Activated CD4-positive, alpha-beta memory T cell treated with anti-CD3 and anti-CD28 coated beads for 36 hours (primary cell): ENCODE measurements around the gene ALKBH3. TPM values are rescaled to one million over a fixed set of nuclear protein-coding genes. Genes with fewer than 3 reads are reported as not detected.

Experiments used
- CTCF ChIA-PET: fragments of 350-600 bp; sonication (Branson Sonifier 250); formaldehyde crosslinking; loops from one replicate; lab custom pipeline; 2021; ENCODE audit warnings: antibody characterized with exemption, inconsistent platforms; lab: Charles Lee
- POLR2A ChIA-PET: fragments of 350-600 bp; sonication (Branson Sonifier 250); formaldehyde crosslinking; loops from one replicate; lab custom pipeline; 2021; ENCODE audit warnings: antibody characterized with exemption; lab: Charles Lee
- DNase-seq: peaks from one replicate; pipeline ENCODE4 v3.0.0-alpha.2; 2020
- H3K27ac Mint-ChIP-seq: one replicate; pipeline ENCODE4 v1.8.0; 2021; ENCODE audit warnings: mixed read lengths
- H3K27me3 Mint-ChIP-seq: one replicate; pipeline ENCODE4 v1.8.0; 2021; ENCODE audit warnings: mixed read lengths
- H3K36me3 Mint-ChIP-seq: one replicate; pipeline ENCODE4 v1.8.0; 2021; ENCODE audit warnings: mixed read lengths
- H3K4me1 Mint-ChIP-seq: one replicate; pipeline ENCODE4 v1.8.0; 2021; ENCODE audit warnings: low read depth, mixed read lengths
- H3K4me3 Mint-ChIP-seq: one replicate; pipeline ENCODE4 v1.8.0; 2021; ENCODE audit warnings: mild to moderate bottlenecking, mixed read lengths
- H3K9me3 Mint-ChIP-seq: one replicate; pipeline ENCODE4 v1.8.0; 2021; ENCODE audit warnings: mixed read lengths
- intact Hi-C: fragments of 100-400 bp; cut with micrococcal nuclease; formaldehyde crosslinking; loops from one replicate; pipeline ENCODE4 v1.15.1; 2023
- total RNA-seq, 2 experiments: library from RNA; stranded (reverse); gene quantifications; one replicate each; pipeline ENCODE4 v1.2.3, GENCODE V29; 2021

ALKBH3 gene
- total RNA-seq, 2 experiments from 2014 or later: 32.1 to 35.8 TPM

- Mint-ChIP-seq H3K4me3 (no peak overlapping the region), H3K36me3 (no peaks in the 10 kb centered on the region), H3K27ac (no peak overlapping the region), H3K27me3 (peaks cover 31% of the 10 kb centered on the region), H3K9me3 (no peaks in the 10 kb centered on the region), H3K4me1 (no peaks in the 10 kb centered on the region)
- ChIA-PET POLR2A (no interaction called here), CTCF (no interaction called here)
- no peak for DNase-seq
- intact Hi-C loops: no loop called here
Observed at GRCh38 chr11:43954241-43954640, 73.6 kb downstream of the ALKBH3 start.

GRCh38 chr11:43955381-43956118 lies 74.9 kb downstream of the ALKBH3 start:
- intact Hi-C loops: no loop called here
- ChIA-PET POLR2A (no interaction called here), CTCF (no interaction called here)
- no peaks in the 10 kb centered on the region for H3K9me3 Mint-ChIP-seq
- H3K4me1 Mint-ChIP-seq: no peaks in the 10 kb centered on the region
- H3K27ac Mint-ChIP-seq: no peak overlapping the region
- no peak for DNase-seq
- H3K4me3 Mint-ChIP-seq: no peak overlapping the region
- H3K27me3 Mint-ChIP-seq: peaks cover 25% of the 10 kb centered on the region
- no peaks in the 10 kb centered on the region for H3K36me3 Mint-ChIP-seq

- Mint-ChIP-seq H3K4me3 (no peak overlapping the region), H3K9me3 (no peaks in the 10 kb centered on the region), H3K4me1 (no peaks in the 10 kb centered on the region), H3K27me3 (peaks cover 32% of the 10 kb centered on the region), H3K36me3 (no peaks in the 10 kb centered on the region), H3K27ac (no peak overlapping the region)
- intact Hi-C loops: no loop called here
- POLR2A ChIA-PET: no interaction called here
- CTCF ChIA-PET: no interaction called here
- DNase-seq: no peak
Observed at GRCh38 chr11:43957571-43957970, 76.9 kb downstream of the ALKBH3 start.

- POLR2A ChIA-PET: no interaction called here
- Mint-ChIP-seq H3K36me3 (no peaks in the 10 kb centered on the region), H3K27me3 (peaks cover 29% of the 10 kb centered on the region), H3K27ac (no peak overlapping the region), H3K4me3 (no peak overlapping the region), H3K4me1 (no peaks in the 10 kb centered on the region), H3K9me3 (no peaks in the 10 kb centered on the region)
- DNase-seq: no peak
- intact Hi-C loops: no loop called here
- CTCF ChIA-PET: no interaction called here
Observed at GRCh38 chr11:43959321-43959995, 78.8 kb downstream of the ALKBH3 start.

- Mint-ChIP-seq H3K4me3 (no peak overlapping the region), H3K4me1 (no peaks in the 10 kb centered on the region), H3K9me3 (no peaks in the 10 kb centered on the region), H3K27ac (no peak overlapping the region), H3K27me3 (peaks cover 25% of the 10 kb centered on the region), H3K36me3 (no peaks in the 10 kb centered on the region)
- ChIA-PET CTCF (no interaction called here), POLR2A (no interaction called here)
- DNase-seq: no peak
- intact Hi-C loops: no loop called here
Observed at GRCh38 chr11:43962383-43963278, 82.0 kb downstream of the ALKBH3 start.

GRCh38 chr11:43963279-43963620 lies 82.6 kb downstream of the ALKBH3 start:
- Mint-ChIP-seq H3K9me3 (no peaks in the 10 kb centered on the region), H3K27ac (no peak overlapping the region), H3K36me3 (no peaks in the 10 kb centered on the region), H3K4me1 (no peaks in the 10 kb centered on the region), H3K27me3 (peaks cover 28% of the 10 kb centered on the region), H3K4me3 (no peak overlapping the region)
- intact Hi-C loops: no loop called here
- ChIA-PET CTCF (no interaction called here), POLR2A (no interaction called here)
- no peak for DNase-seq

- H3K4me1 Mint-ChIP-seq: no peaks in the 10 kb centered on the region
- H3K36me3 Mint-ChIP-seq: no peaks in the 10 kb centered on the region
- intact Hi-C loops: no loop called here
- no peak overlapping the region for H3K27ac Mint-ChIP-seq
- DNase-seq: no peak
- H3K4me3 Mint-ChIP-seq: no peak overlapping the region
- CTCF ChIA-PET: no interaction called here
- POLR2A ChIA-PET: no interaction called here
- H3K27me3 Mint-ChIP-seq: peaks cover 35% of the 10 kb centered on the region
- H3K9me3 Mint-ChIP-seq: no peaks in the 10 kb centered on the region
Observed at GRCh38 chr11:43967661-43968060, 87.0 kb downstream of the ALKBH3 start.

- H3K4me1 Mint-ChIP-seq: no peaks in the 10 kb centered on the region
- H3K36me3 Mint-ChIP-seq: no peaks in the 10 kb centered on the region
- ChIA-PET CTCF (no interaction called here), POLR2A (no interaction called here)
- peaks cover 29% of the 10 kb centered on the region for H3K27me3 Mint-ChIP-seq
- H3K4me3 Mint-ChIP-seq: no peak overlapping the region
- no peak for DNase-seq
- H3K9me3 Mint-ChIP-seq: no peaks in the 10 kb centered on the region
- H3K27ac Mint-ChIP-seq: no peak overlapping the region
- intact Hi-C loops: no loop called here
Observed at GRCh38 chr11:43968719-43969118, 88.1 kb downstream of the ALKBH3 start.

GRCh38 chr11:43969543-43969942 lies 88.9 kb downstream of the ALKBH3 start:
- ChIA-PET POLR2A (no interaction called here), CTCF (no interaction called here)
- H3K27ac Mint-ChIP-seq: no peak overlapping the region
- no peak for DNase-seq
- H3K27me3 Mint-ChIP-seq: peaks cover 28% of the 10 kb centered on the region
- no peaks in the 10 kb centered on the region for H3K36me3 Mint-ChIP-seq
- H3K4me3 Mint-ChIP-seq: no peak overlapping the region
- H3K9me3 Mint-ChIP-seq: peaks cover 4% of the 10 kb centered on the region
- intact Hi-C loops: no loop called here
- no peaks in the 10 kb centered on the region for H3K4me1 Mint-ChIP-seq

Other genes starting within 250 kb of the ALKBH3 start
- gene HSD17B12, start 200.1 kb upstream of the ALKBH3 start, total RNA-seq: 10 to 100 TPM; 32.8 to 35.3 TPM
- under 1 TPM in 1 of 2 experiments, not detected in 1; 0.21 TPM for gene C11orf96, start 61.8 kb downstream of the ALKBH3 start, total RNA-seq
- not detected for gene ACCSL, start 167.2 kb downstream of the ALKBH3 start, total RNA-seq
- 10 to 100 TPM; 13.7 to 17.5 TPM for gene ACCS, start 185.4 kb downstream of the ALKBH3 start, total RNA-seq
- 10 to 100 TPM; 27.0 to 28.1 TPM for gene EXT2, start 214.8 kb downstream of the ALKBH3 start, total RNA-seq